NCI-H1092 (cell line): ENCODE measurements around the gene ZMYND10.
A peak's percentile ranks its signal among the peaks of the same experiment; 100 is the strongest.

Source experiments
- DNase-seq: peaks from one replicate; lab custom pipeline; 2025; lab: John Stamatoyannopoulos, UW

The ZMYND10 gene

GRCh38 chr3:50370594-50370993 is 25.1 kb upstream of the ZMYND10 start:
- DNase-seq, result no peak

- no peak for DNase-seq
Measured at GRCh38 chr3:50369012-50369670, 23.6 kb upstream of the ZMYND10 start.

DNA sequence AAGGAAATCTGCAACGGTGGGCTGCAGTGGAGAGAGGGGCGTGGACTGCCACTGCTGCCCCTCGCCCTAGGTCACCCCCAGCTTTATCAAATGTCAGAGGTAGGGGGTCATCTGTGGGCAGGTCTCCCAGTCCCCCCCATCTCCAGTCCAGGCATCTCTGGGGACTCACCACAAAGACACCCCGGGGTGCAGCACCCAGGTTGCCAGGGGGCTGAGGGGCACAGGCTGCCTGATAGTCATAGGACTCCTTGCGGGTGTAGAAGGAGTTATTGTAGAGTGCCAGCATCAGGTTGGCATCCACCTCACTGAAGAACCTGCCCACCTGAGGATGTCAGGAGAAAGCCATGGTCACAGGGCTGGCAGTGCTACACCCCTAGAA is 20.3 kb upstream of the ZMYND10 start:
- DNase-seq, result no peak

GRCh38 chr3:50365080-50365841 is 19.7 kb upstream of the ZMYND10 start:
- DNase-seq, result no peak

GRCh38 chr3:50364573-50365079 is 19.1 kb upstream of the ZMYND10 start:
- DNase-seq, result no peak

DNA sequence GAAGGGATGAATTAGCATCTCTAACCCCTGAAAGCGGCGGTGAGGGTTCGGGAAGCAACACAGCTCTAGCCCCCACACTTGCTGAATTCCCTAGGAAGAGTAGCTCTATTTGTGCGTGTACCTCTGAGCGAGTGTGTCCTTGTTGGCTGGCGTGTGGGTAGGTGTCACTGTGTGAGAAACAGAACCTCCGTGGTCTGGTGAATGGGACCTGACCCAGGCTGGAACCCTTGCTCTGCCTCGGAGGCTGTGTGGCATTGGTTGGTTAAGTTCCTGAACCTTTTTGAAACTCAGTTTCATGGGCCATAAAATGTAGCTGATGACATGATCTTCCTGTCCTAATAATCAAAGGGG is 14.2 kb upstream of the ZMYND10 start:
- no peak for DNase-seq

DNA sequence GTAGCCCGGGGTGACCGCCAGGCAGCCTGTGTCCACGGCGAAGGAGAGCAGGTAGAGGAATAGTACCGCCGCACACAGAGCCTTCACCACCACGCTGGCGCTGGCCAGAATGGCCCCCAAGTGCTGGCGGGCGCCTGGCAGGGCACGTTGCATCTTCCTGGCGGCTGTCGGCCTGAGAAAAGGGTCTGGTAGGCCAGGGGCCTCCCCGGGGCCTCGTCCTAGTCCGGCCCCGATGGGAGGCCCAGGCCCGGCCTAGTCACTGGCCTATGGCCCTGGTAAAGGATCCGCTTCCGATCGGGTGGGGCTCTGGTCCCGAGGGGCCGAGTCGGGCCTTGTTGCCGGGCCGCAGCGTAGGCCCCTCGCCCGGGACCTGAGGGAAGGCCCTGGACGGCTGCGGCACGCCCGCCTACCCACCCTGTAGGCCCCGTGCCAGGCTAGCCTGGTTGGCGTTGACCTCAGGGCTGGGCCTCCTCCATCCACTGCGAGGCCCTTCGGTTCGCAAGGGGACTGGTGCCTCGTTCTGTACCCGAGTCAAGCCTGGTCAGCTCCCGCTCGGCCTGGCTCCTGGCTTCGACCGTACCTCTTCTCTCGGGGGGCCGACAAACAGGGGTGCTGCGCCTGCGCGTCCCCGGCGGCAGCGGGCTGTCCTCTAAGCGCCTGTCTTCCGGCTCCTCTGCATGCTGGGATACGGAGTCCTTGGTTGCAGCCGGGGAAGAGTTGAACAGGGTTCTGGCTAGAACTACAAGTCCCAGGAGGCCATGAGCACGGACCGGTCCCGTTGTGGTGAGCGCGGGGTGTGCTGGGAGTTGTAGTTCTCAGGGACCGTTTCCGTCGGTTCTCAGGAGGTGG is 13.6 kb upstream of the ZMYND10 start, which contains the start of gene TMEM115:
TMEM115 (minus strand) TSS at position 611 of the 849 bp plus-strand sequence; CDS start at position 153, 458 bp downstream.
- peak; percentile 92 for DNase-seq

DNA sequence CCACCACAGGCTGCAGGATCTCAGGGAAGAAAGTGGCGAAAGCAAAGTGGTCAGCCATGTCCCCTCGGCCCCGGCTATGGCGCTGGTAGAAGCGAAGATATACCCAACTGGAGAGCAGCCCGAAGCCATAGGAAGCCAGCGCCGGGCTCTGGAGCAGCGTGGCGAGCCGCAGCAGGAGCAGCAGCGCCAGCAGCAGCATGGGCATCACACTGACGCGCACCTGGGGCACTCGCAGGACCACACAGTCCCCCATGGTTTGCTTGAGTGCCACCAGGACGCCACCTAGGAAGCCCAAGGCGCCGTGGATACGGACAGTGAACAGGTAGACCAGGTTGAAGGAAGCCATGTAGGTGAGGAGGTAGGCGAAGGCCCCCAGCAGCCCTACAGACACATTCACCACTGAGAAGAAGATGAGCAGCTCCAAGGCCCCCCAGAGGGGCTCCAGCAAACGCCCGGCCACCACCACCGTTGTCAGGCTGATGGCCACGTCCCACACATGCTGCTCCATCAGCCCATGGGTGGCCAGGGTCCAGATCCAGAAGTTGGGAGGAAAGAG is 12.9 kb upstream of the ZMYND10 start:
- no peak for DNase-seq

GRCh38 chr3:50357481-50357880 is 11.9 kb upstream of the ZMYND10 start:
- DNase-seq, result no peak

- DNase-seq, result no peak
Measured at GRCh38 chr3:50356553-50356952, 11.0 kb upstream of the ZMYND10 start.

- no peak for DNase-seq
Measured at GRCh38 chr3:50355829-50356552, 10.5 kb upstream of the ZMYND10 start.

DNA sequence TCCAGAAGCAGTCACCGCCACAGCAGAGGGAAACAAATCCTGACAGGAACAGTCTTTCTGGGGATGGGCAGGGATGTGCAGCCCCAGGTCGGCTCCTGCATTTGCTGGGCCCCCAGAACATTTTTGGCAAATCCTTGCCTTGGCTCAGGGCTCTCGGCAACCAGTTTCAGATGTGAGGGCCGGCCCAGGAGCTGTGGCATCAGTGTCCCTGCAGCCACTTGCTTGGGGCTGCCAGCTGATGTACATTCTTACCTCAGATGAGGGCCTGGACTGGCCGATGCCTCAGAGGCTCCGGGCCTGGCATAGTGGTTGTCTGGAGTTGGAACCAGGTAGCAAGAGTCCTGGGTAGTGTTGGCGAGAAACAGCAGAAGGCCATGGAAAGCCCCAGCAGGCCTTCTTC is 9.3 kb upstream of the ZMYND10 start:
- no peak for DNase-seq

- no peak for DNase-seq
Measured at GRCh38 chr3:50354186-50354764, 8.7 kb upstream of the ZMYND10 start.

GRCh38 chr3:50353245-50354004 is 7.9 kb upstream of the ZMYND10 start:
- DNase-seq, result no peak

- DNase-seq, result no peak
Measured at GRCh38 chr3:50352781-50353180, 7.2 kb upstream of the ZMYND10 start.

GRCh38 chr3:50351323-50351697 is 5.8 kb upstream of the ZMYND10 start:
- no peak for DNase-seq

DNA sequence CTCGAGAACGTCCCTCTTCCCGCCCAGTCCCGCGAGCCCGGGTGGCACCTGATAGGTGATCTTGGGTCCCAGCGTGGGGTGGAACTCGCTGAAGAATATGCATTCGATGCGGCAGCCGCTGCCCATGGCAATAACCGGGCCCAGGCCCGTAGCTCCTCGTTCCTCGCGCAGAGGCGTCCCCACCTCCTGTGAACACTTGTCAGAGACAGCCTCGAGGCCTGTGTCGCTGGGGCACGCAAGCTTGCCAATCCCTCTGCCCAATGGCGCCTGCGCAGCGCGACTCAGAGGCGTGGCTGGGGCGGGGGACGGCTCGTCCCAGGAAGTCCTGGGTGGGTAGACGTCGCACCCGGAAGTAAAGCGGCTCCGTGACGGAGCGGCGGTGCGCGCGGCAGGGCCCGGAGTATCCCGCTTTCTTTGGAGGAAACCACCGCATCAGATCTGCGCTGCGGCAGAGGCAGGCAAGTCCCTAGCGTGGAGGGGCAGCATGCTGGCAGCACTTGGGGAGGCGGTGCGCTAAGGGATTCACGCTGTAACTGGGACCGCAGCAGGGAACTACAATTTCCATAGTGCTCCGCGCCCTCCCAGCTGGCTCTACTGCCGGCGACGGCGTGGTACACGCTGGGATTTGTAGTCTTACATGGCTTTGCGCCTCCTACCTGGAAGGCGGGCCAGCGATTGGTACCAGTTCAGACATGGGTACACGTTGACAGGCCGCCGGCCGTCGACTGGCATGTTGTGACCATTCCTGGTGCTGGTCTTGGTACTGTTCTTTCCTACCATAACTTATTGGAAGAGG is 5.2 kb upstream of the ZMYND10 start, which contains the start of the genes CYB561D2 and NPRL2:
CYB561D2 (plus strand) TSS at position 336 of the 796 bp plus-strand sequence. CDS start 572 bp downstream, outside the sequence.
NPRL2 (minus strand) TSS at position 249 of the 796 bp plus-strand sequence; CDS start at position 126, 123 bp downstream.
- peak; percentile 77 for DNase-seq

- no peak for DNase-seq
Measured at GRCh38 chr3:50350213-50350526, 4.6 kb upstream of the ZMYND10 start.

- peak; percentile 32 for DNase-seq
Measured at GRCh38 chr3:50347187-50347813, 1.8 kb upstream of the ZMYND10 start.
